Neural cell (in vitro differentiated cells): Measurements from ENCODE around the gene STK38L.

Experiments
- EP300 ChIP-seq: fragments of 450-650 bp; conservative IDR thresholded peaks from 2 replicates; pipeline ENCODE4 v1.6.1; 2014; ENCODE audit warnings: antibody characterized with exemption, mild to moderate bottlenecking, moderate library complexity; ENCODE audit not compliant: poor library complexity, severe bottlenecking
- EZH2 ChIP-seq: fragments of 200-600, 300-800 bp; shearing (Covaris generic), sonication (generic); IDR thresholded peaks from 2 replicates; pipeline ENCODE4 v1.6.1; 2014; ENCODE audit warnings: antibody characterized with exemption, low read length, borderline replicate concordance, mild to moderate bottlenecking; ENCODE audit not compliant: insufficient read depth, poor library complexity, severe bottlenecking
- MXI1 ChIP-seq: fragments of 450-650 bp; conservative IDR thresholded peaks from 2 replicates; pipeline ENCODE4 v1.6.1; 2014; ENCODE audit warnings: antibody characterized with exemption, mild to moderate bottlenecking; ENCODE audit not compliant: poor library complexity, severe bottlenecking
- POLR2AphosphoS5 ChIP-seq: IDR thresholded peaks from 2 replicates; pipeline ENCODE4 v1.6.1; 2012
- RAD21 ChIP-seq: fragments of 450-650 bp; conservative IDR thresholded peaks from 2 replicates; pipeline ENCODE4 v1.6.1; 2014; ENCODE audit warnings: antibody characterized with exemption, mild to moderate bottlenecking, moderate library complexity
- TF ChIP-seq, protein P1 (sequence below): fragments of 450-650 bp; IDR thresholded peaks from 2 replicates; pipeline ENCODE4 v1.5.1; 2014; ENCODE audit warnings: antibody characterized with exemption, mild to moderate bottlenecking, moderate library complexity; ENCODE audit not compliant: poor library complexity, severe bottlenecking
- TF ChIP-seq, protein P2 (sequence below): IDR thresholded peaks from 2 replicates; pipeline ENCODE4 v1.6.1; 2012; ENCODE audit warnings: borderline replicate concordance

DNA sequence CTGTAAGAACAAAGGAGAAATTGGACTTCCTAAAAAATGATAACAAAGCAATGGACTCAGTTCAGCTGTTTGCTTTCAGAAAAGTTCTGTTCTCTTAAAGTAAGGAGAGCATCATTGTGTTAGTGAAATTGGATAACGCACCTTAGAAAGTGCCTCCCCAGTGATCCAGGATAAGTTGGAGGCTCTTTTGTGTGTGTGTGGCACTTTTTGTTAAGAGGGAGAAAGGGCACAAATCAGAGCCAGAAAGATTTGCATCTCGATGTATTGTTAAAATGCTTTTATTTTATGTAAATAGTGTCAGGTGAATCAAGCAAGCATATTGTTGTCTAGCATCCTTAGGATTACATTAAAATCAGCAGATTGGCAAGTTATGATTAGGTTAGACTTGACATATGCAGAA is 2.1 kb downstream of the STK38L start:
- TF ChIP-seq, protein P1, sequence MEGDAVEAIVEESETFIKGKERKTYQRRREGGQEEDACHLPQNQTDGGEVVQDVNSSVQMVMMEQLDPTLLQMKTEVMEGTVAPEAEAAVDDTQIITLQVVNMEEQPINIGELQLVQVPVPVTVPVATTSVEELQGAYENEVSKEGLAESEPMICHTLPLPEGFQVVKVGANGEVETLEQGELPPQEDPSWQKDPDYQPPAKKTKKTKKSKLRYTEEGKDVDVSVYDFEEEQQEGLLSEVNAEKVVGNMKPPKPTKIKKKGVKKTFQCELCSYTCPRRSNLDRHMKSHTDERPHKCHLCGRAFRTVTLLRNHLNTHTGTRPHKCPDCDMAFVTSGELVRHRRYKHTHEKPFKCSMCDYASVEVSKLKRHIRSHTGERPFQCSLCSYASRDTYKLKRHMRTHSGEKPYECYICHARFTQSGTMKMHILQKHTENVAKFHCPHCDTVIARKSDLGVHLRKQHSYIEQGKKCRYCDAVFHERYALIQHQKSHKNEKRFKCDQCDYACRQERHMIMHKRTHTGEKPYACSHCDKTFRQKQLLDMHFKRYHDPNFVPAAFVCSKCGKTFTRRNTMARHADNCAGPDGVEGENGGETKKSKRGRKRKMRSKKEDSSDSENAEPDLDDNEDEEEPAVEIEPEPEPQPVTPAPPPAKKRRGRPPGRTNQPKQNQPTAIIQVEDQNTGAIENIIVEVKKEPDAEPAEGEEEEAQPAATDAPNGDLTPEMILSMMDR: no peak
- no peak for TF ChIP-seq RAD21
- no peak for TF ChIP-seq POLR2AphosphoS5
- no peak for TF ChIP-seq EZH2
- TF ChIP-seq, protein P2, sequence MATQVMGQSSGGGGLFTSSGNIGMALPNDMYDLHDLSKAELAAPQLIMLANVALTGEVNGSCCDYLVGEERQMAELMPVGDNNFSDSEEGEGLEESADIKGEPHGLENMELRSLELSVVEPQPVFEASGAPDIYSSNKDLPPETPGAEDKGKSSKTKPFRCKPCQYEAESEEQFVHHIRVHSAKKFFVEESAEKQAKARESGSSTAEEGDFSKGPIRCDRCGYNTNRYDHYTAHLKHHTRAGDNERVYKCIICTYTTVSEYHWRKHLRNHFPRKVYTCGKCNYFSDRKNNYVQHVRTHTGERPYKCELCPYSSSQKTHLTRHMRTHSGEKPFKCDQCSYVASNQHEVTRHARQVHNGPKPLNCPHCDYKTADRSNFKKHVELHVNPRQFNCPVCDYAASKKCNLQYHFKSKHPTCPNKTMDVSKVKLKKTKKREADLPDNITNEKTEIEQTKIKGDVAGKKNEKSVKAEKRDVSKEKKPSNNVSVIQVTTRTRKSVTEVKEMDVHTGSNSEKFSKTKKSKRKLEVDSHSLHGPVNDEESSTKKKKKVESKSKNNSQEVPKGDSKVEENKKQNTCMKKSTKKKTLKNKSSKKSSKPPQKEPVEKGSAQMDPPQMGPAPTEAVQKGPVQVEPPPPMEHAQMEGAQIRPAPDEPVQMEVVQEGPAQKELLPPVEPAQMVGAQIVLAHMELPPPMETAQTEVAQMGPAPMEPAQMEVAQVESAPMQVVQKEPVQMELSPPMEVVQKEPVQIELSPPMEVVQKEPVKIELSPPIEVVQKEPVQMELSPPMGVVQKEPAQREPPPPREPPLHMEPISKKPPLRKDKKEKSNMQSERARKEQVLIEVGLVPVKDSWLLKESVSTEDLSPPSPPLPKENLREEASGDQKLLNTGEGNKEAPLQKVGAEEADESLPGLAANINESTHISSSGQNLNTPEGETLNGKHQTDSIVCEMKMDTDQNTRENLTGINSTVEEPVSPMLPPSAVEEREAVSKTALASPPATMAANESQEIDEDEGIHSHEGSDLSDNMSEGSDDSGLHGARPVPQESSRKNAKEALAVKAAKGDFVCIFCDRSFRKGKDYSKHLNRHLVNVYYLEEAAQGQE: no peak
- TF ChIP-seq MXI1: no peak
- no peak for TF ChIP-seq EP300
